Epithelial cell of esophagus (primary cell): ENCODE data around the gene SPDYC.

ENCODE experiments used
- DNase-seq: peaks from one replicate; pipeline ENCODE4 v3.0.0; 2010; ENCODE audit warnings: low read depth
- H3K4me3 ChIP-seq: 2 replicates; pipeline ENCODE4 v1.5.1; 2011; ENCODE audit warnings: mild to moderate bottlenecking, low read length, control low read depth
- TF ChIP-seq, protein P1 (sequence below): IDR thresholded peaks from 2 replicates; pipeline ENCODE4 v1.5.1; 2011; ENCODE audit warnings: low read depth, mild to moderate bottlenecking, low read length, control low read depth, inconsistent platforms; ENCODE audit not compliant: insufficient read depth; ENCODE audit errors: missing control alignments

Gene SPDYC

DNA sequence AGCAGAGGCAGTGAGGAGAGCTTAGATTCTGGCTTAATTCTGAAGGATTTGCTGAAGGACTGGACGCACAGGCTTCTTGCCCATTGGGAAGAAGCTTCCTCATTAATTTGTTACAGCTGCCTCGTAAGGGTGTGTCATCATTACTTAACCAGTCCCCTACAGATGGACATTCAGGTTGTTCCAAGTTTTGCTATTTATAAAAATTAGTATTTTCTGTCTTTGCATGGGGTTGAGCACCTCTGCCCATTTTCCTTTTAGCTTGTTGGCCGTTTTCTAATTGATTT, 49.8 kb downstream of the SPDYC start:
- TF ChIP-seq, protein P1, sequence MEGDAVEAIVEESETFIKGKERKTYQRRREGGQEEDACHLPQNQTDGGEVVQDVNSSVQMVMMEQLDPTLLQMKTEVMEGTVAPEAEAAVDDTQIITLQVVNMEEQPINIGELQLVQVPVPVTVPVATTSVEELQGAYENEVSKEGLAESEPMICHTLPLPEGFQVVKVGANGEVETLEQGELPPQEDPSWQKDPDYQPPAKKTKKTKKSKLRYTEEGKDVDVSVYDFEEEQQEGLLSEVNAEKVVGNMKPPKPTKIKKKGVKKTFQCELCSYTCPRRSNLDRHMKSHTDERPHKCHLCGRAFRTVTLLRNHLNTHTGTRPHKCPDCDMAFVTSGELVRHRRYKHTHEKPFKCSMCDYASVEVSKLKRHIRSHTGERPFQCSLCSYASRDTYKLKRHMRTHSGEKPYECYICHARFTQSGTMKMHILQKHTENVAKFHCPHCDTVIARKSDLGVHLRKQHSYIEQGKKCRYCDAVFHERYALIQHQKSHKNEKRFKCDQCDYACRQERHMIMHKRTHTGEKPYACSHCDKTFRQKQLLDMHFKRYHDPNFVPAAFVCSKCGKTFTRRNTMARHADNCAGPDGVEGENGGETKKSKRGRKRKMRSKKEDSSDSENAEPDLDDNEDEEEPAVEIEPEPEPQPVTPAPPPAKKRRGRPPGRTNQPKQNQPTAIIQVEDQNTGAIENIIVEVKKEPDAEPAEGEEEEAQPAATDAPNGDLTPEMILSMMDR = no peak
- peak; percentile 14 for DNase-seq
- H3K4me3 ChIP-seq = no peak overlapping the region

DNA sequence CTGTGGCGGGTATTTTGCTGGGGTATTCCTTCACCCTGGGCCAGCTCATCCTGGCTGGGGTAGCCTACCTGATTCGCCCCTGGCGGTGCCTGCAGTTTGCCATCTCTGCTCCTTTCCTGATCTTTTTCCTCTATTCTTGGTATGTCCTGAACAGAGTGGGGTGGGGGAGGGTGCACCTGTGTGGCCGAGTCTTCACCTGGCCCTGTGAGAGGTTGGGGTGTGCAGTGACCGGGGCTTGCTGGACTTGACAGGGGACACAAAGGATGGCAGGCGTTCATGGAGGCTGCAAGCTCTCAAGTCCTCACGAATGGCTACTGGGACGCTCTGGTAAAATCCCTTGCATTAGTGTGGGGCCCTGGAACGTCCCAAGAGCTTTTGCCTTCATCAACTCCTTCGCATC, 51.0 kb downstream of the SPDYC start:
- TF ChIP-seq, protein P1 = no peak
- no peak overlapping the region for H3K4me3 ChIP-seq
- no peak for DNase-seq
